CD4-positive, alpha-beta T cell treated with Interleukin-12 subunit alpha and Interleukin-12 subunit beta, for 1 hour (primary cell): ENCODE results near the gene NEIL3.
A peak's percentile ranks its signal among the peaks of the same experiment; 100 is the strongest.
"Not testable (repeated sequence)": the region's sequence is repeated elsewhere in the genome, so short reads cannot be mapped to it uniquely, and the experiment has no call there.

Experiments
- DNase-seq: peaks from one replicate; pipeline ENCODE4 v3.0.0-alpha.2; 2020

Gene NEIL3

DNA sequence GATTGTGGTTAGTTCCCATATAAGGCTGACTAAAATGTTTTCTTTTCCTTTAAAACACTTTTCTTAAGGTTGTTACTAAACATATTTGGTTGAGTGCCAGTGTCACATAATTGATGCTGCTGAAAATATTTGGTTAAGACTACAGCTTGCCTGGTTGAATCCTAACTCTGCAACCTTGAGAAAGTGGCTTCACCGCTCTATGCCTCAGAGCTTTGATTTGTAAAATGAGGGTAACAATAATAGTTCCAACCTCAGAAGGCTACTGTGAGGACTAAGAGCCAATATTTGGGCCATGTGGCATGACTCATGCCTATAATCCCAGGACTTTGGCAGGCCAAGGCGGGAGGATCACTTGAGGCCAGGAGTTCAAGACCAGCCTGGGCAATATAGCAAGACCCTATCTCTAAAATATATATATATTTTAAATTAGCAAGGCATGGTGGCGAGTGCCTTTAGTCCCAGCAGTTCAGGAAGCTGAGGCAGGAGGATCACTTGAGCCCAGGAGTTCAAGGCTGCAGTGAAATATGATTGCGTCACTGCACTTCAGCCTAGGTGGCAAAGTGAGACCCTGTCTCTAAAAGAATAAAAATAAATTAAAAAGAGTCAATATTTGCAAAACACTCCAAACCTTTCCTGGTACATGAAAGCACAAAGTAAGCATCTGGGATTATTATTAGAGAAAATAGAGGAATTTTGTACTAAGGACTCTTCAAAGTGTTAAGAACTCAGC lies 7.1 kb upstream of the NEIL3 start:
- DNase-seq = no peak

- DNase-seq = no peak
Observed at GRCh38 chr4:177304094-177304493, 5.6 kb upstream of the NEIL3 start.

DNA sequence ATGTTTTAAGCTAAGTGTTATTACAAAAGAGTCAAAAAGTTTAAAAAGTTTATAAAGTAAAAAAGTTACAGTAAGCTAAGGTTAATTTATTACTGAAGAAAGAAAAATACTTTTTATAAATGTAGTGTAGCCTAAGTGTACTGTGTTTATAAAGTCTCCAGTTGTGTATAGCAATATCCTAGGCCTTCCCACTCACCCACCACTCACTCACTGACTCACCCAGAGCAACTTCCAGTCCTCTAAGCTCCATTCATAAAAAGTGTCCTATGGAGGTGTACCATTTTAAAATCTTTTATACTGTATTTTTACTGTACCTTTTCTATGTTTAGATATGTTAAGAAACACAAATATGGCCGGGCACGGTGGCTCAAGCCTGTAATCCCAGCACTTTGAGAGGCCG lies 4.8 kb upstream of the NEIL3 start:
- not testable (repeated sequence) for DNase-seq

DNA sequence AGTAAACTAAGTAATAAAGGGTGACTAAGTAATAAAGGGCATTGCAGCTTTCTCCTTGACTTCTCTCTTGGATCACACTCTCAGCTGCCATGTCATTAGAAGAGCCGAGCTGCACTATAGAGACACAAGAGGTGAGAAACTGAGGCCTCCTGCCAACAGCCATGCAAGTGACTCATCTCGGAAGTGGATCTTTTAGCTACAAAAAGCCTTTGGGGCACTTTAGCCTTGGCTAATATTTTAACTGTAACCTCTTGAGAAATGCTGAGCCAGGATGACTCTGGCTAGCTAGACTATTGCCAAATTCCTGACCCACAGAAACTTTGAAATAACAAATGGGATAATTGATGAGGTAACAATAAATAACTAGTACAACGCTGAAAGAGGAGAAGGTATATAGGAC lies 1.5 kb upstream of the NEIL3 start:
- DNase-seq = no peak

GRCh38 chr4:177308847-177309521 lies 690 bp upstream of the NEIL3 start:
- peak; percentile 21 for DNase-seq

GRCh38 chr4:177311589-177311988 lies 1.9 kb downstream of the NEIL3 start:
- DNase-seq = no peak

DNA sequence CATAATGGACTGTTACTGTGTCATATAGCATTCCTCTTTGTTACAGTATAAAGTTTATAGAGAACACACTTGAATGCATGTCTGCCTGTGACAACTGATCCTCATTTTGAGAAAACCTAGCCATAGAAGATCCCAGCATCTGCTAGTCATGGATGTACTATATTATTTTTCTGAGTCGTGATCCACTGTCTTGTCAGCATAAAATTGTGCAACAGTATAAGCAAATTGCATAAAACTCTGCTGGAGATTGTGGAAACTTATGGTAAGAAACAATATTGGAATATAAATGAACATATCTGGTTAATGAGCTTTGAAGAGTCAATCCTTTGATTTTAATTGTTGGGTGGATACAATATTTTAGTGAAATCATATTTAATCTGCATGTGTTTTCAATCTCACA lies 3.6 kb downstream of the NEIL3 start:
- no peak for DNase-seq

DNA sequence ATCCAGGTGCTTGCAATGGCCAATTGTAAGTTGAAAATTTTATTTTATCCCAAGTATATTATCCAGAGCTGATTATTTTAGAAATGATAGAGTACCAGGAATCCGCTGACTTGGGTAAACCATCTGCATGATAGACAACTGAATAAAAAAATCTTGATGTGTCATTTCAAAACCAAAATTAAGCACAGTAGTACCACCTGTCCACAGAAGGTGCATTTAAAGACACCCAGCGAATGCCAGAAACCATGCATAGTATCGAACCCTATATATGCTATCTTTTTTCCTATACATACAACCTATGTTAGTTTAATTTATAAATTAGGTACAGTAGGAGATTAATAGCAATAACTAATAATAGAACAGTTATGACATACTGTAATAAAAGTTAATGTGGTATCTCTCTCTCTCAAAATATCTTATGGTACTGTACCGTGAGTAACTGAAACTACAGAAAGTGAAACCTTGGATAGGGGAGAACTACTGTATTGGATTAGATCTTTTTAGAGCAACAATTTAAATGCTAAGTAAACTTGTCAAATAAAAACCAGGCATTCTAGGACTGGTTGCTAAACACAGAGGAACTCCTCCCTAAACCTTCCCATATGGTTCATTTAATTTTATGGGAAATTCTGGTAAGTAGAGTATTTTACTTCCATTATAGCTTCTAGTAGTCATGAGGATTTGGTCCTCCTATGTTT lies 6.2 kb downstream of the NEIL3 start:
- no peak for DNase-seq

DNA sequence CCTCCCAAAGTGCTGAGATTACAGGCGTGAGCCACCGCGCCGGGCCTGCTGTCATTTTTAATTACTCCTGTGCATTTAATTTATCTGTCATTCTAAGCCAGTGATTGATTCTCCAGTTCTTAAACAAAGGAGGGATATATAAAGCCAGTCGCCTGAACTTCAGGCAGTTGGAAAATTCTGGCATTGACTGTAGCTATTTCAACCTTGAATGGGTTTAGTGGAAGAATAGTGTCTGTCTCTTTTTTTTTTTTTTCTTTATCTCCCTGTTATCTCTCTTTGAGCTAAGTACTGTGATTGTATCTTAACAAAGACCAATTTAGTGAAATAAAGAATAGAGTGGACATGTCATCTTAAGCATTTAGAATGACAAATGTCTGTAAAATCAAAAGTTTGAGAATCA lies 11.0 kb downstream of the NEIL3 start:
- no peak for DNase-seq

- DNase-seq = no peak
Observed at GRCh38 chr4:177321647-177322046, 12.0 kb downstream of the NEIL3 start.

GRCh38 chr4:177322266-177322665 lies 12.6 kb downstream of the NEIL3 start:
- no peak for DNase-seq

- no peak for DNase-seq
Observed at GRCh38 chr4:177322881-177323280, 13.2 kb downstream of the NEIL3 start.

- no peak for DNase-seq
Observed at GRCh38 chr4:177323416-177323815, 13.7 kb downstream of the NEIL3 start.

DNA sequence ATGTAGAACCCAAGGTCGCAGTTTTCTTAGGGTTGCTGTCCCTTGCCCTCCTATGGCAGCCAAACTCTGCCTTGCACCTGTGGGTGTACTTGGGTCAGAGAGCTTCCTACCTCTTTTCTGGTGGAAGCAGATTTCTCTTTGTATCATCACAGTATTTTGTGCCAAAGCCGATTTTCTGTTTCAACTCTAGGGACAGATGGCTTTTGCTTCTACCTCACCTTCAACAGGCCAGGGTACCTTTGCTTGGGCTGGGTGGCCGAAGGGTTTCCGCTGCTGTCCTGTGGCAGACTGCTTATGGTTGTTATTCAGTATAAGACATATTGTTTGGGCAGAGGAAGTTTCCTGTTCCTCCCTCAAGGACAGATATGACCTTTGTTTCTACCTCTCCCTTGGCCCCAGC lies 22.4 kb downstream of the NEIL3 start:
- DNase-seq = no peak

- peak; percentile 58 for DNase-seq
Observed at GRCh38 chr4:177339477-177340374, 30.1 kb downstream of the NEIL3 start.

- DNase-seq = no peak
Observed at GRCh38 chr4:177348348-177348747, 38.7 kb downstream of the NEIL3 start.

- no peak for DNase-seq
Observed at GRCh38 chr4:177349191-177349590, 39.5 kb downstream of the NEIL3 start.

- no peak for DNase-seq
Observed at GRCh38 chr4:177351622-177352244, 42.1 kb downstream of the NEIL3 start.

DNA sequence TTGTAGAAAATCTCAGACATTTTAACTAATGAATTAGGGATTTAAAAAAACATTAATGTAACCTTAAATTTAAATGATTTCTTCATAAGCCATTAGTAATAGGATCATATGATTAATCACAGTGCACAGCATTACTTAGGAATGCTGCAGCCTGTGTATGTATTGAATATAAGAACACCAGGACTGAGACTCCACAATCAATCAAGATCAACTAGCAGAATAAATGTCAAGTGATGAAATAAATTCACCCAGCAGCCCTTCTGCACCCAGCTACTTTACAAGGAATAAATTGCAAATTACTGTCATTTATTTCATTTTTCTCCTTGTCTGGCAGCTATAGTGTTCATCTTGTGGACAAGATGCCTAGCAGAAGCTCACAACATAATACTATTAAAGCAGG lies 46.5 kb downstream of the NEIL3 start:
- DNase-seq = no peak

- no peak for DNase-seq
Observed at GRCh38 chr4:177356921-177357320, 47.2 kb downstream of the NEIL3 start.

DNA sequence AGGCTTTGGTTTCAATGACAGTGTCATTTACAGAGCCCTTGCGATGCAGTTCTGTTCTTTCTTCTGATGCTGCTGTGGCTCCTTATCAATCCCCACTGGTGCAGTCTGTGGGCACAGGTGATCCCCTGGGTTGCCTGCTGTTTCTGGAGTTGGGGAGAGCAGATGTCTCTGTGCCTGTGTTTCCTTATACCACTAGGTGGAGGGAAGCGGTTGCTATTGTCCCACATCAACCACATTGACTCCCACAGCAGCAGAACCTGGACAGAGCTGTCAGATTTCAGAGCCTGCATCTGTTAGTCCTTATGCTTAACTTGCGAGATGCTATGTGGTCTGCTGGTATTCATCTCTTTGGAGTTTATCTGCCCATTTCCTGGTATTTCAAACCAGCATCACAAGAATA lies 57.7 kb downstream of the NEIL3 start:
- peak; percentile 7 for DNase-seq

GRCh38 chr4:177369372-177369771 lies 59.7 kb downstream of the NEIL3 start:
- DNase-seq = no peak

GRCh38 chr4:177371461-177371860 lies 61.8 kb downstream of the NEIL3 start:
- no peak for DNase-seq
